ENCODE data around the gene ANKHD1.

DNA sequence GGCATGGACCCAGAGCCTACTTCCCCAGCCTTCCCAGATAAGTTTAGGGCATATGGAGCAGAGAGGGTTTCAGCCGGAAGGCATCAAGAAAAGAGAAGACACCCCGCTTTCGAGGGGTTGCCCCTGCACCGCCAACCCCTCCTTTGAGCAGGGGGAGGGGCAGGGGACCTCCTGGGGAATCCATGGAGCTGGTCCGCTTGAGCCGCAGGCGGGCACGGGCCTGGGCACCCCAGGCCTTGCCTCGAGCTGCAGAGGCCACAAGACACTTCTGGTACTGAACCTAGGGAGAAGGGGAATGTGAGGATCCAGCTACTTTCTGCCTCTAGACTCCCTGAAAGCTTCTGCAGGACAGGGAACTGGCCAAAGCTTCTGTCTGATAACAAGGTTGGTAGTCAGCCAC is 156.9 kb downstream of the ANKHD1 start:
- TF ChIP-seq CTCF (IDR thresholded peaks at IDR 0.05): no peak
- no peak for TF ChIP-seq NFIC (IDR thresholded peaks at IDR 0.05; ENCODE audit: borderline replicate concordance)
- TF ChIP-seq, protein P1, sequence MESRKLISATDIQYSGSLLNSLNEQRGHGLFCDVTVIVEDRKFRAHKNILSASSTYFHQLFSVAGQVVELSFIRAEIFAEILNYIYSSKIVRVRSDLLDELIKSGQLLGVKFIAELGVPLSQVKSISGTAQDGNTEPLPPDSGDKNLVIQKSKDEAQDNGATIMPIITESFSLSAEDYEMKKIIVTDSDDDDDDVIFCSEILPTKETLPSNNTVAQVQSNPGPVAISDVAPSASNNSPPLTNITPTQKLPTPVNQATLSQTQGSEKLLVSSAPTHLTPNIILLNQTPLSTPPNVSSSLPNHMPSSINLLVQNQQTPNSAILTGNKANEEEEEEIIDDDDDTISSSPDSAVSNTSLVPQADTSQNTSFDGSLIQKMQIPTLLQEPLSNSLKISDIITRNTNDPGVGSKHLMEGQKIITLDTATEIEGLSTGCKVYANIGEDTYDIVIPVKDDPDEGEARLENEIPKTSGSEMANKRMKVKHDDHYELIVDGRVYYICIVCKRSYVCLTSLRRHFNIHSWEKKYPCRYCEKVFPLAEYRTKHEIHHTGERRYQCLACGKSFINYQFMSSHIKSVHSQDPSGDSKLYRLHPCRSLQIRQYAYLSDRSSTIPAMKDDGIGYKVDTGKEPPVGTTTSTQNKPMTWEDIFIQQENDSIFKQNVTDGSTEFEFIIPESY (IDR thresholded peaks at IDR 0.05; ENCODE audit: borderline replicate concordance, low read depth): no peak
- TF ChIP-seq YY1 (IDR thresholded peaks at IDR 0.05; ENCODE audit: low read depth): no peak
- TF ChIP-seq GABPA (IDR thresholded peaks at IDR 0.05; ENCODE audit: low read depth): no peak
- TF ChIP-seq POLR2AphosphoS5 (IDR thresholded peaks at IDR 0.05; ENCODE audit: low read depth, low read length): no peak
- TF ChIP-seq, protein P2, sequence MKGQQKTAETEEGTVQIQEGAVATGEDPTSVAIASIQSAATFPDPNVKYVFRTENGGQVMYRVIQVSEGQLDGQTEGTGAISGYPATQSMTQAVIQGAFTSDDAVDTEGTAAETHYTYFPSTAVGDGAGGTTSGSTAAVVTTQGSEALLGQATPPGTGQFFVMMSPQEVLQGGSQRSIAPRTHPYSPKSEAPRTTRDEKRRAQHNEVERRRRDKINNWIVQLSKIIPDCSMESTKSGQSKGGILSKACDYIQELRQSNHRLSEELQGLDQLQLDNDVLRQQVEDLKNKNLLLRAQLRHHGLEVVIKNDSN (IDR thresholded peaks at IDR 0.05; ENCODE audit: borderline replicate concordance, low read depth): no peak
- TF ChIP-seq CHD2 (IDR thresholded peaks at IDR 0.05; ENCODE audit: low read length, partially characterized antibody): no peak
- no peak for TF ChIP-seq MXI1 (IDR thresholded peaks at IDR 0.05; ENCODE audit: low read depth, low read length)
- TF ChIP-seq SIN3A (IDR thresholded peaks at IDR 0.05; ENCODE audit: borderline replicate concordance, low read depth, low read length): no peak
- no peak for TF ChIP-seq MAX (IDR thresholded peaks at IDR 0.05; ENCODE audit: low read depth)
- TF ChIP-seq JUND (IDR thresholded peaks at IDR 0.05): no peak

Data from SK-N-SH (cell line).